ENCODE measurements around the gene SUFU. TPM values are rescaled to one million over a fixed set of nuclear protein-coding genes. Genes with fewer than 3 reads are reported as not detected.

The SUFU gene
- total RNA-seq, 4 donors from 2014 or later, result 5.5 to 13.3 (median 8.2) TPM

- no peak for TF ChIP-seq CTCF (IDR thresholded peaks at IDR 0.05; ENCODE audit: low read depth)
Observed at GRCh38 chr10:102610441-102610887, 106.7 kb downstream of the SUFU start.

DNA sequence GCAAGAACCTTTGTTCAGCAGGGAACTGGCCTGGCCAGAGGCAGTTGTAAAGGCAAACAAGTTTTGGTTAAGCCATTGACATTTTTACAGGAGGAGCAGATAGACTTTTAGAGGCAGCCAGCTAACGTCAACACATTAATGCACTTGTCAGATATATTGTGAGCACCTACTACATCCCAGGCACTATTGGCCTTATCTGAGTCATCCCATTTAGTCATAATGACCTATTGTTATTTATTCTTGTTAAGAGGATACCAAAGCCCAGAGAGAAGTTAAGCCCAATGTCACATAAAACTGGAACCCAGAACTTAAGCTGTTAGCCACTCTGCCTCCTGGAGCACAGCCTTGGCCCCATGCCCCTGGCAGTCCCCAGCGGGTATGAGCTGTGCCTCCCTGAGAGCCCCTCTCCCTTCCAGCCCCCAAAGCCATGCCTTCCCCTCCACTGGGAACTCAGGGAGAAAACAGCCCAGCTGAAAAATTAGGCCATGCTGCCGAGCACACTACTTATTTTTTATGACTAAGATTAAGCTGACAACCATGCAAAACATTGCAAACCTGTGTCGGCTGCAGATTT is 107.8 kb downstream of the SUFU start:
- TF ChIP-seq CTCF (IDR thresholded peaks at IDR 0.05; ENCODE audit: low read depth), result no peak

GRCh38 chr10:102612964-102613275 is 109.1 kb downstream of the SUFU start:
- TF ChIP-seq CTCF (IDR thresholded peaks at IDR 0.05; ENCODE audit: low read depth), result no peak

GRCh38 chr10:102613286-102613685 is 109.5 kb downstream of the SUFU start:
- no peak for TF ChIP-seq CTCF (IDR thresholded peaks at IDR 0.05; ENCODE audit: low read depth)

GRCh38 chr10:102613785-102614184 is 110.0 kb downstream of the SUFU start:
- no peak for TF ChIP-seq CTCF (IDR thresholded peaks at IDR 0.05; ENCODE audit: low read depth)

- no peak for TF ChIP-seq CTCF (IDR thresholded peaks at IDR 0.05; ENCODE audit: low read depth)
Observed at GRCh38 chr10:102614888-102615287, 111.1 kb downstream of the SUFU start.

DNA sequence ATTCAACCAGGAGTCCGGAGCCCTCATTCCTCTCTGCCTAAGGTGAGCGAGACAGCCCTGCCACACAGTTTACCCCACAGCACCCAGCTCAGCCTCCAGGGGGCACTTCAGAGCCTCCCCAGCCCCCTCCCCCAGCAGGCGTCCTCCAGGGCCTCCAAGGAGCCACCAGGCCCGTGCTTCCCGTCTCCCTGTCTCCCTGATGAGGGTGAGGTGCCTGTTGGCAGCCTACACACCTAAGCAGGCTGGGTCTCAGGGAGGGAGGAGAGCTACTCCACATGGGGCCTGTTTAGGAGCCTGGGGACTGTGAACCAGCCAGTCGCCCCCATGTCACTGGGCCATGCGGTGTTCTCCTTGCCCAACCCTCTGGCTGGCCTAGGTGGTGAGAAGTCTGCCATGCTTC is 111.6 kb downstream of the SUFU start:
- TF ChIP-seq CTCF (IDR thresholded peaks at IDR 0.05; ENCODE audit: low read depth), result no peak

Measured in subcutaneous adipose tissue (tissue), 4 donors.